ENCODE data around the gene TNIP3. TPM values are rescaled to one million over a fixed set of nuclear protein-coding genes. Genes with fewer than 3 reads are reported as not detected.

The TNIP3 gene
- total and polyA plus RNA-seq, 2 donors (not counting 1 experiment from before 2014, with no cell fraction given): not detected

DNA sequence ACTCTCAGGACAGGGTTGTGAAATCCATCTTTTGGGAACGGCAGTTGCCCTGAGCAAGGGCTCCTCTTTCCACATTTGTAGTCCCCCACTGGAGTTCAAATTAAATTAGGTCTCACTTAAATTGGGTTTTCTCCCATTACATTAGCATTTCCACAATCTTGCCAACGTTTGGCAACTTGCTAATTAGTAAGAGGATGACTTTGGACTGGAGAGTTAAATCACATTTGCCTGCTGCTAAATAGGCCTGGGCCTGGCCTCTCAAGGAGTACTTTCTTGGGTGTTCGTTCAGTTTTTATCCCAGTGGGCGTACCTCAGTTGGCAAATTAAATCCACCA is 33.8 kb downstream of the TNIP3 start:
- no peak overlapping the region for H3K4me3 Mint-ChIP-seq
- Histone ChIP-seq H2AFZ (ENCODE audit: insufficient read depth, low read depth, low read length, poor library complexity, severe bottlenecking) (no peak overlapping the region), H3K4me1 (ENCODE audit: control insufficient read depth in 2 of 2, insufficient read depth in 2 of 2, low read length in 2 of 2) (no peaks in the 10 kb centered on the region), H3K9me3 (ENCODE audit: control extremely low read depth in 1 of 3, control insufficient read depth in 2 of 3, insufficient read depth in 1 of 3, low read length in 2 of 3) (no peaks in the 10 kb centered on the region), H4K20me1 (ENCODE audit: control insufficient read depth, insufficient read depth, low read length, poor library complexity, severe bottlenecking) (no peaks in the 10 kb centered on the region), H3K79me2 (ENCODE audit: control insufficient read depth, insufficient read depth, low read length) (no peaks in the 10 kb centered on the region), H3K27me3 (replicated peaks in 1 of 4; ENCODE audit: control extremely low read depth in 1 of 4, control insufficient read depth in 3 of 4, insufficient read depth in 4 of 4, low read length in 3 of 4) (no peaks in the 10 kb centered on the region), H3K36me3 (replicated peaks in 1 of 2; ENCODE audit: control extremely low read depth in 1 of 2, control insufficient read depth in 1 of 2, extremely low read depth in 1 of 2, insufficient read depth in 2 of 2, low read length in 1 of 2) (no peaks in the 10 kb centered on the region), H3K9ac (ENCODE audit: low read length) (no peak overlapping the region), H3K4me3 (ENCODE audit: control extremely low read depth in 1 of 5, extremely low read depth in 1 of 5, insufficient read depth in 1 of 5, low read depth in 2 of 5, low read length in 4 of 5) (no peak overlapping the region), H3K27ac (ENCODE audit: low read length in 2 of 2) (no peak overlapping the region), H3K4me2 (replicated peaks; ENCODE audit: low read depth, low read length, poor library complexity, severe bottlenecking) (no peak overlapping the region)
- ChIA-PET CTCF (no interaction called here), POLR2A (no interaction called here)
- no CpG with 5 or more reads among the region's 4 CpGs for WGBS (ENCODE audit: insufficient coverage)
- intact Hi-C loops (cut with micrococcal nuclease): no loop called here
- DNase-seq (no peak), ATAC-seq (ENCODE audit: low read depth) (no peak)
- no peak for TF ChIP-seq EZH2 (IDR thresholded peaks at IDR 0.05; ENCODE audit: borderline replicate concordance, insufficient read depth, low read depth, low read length, poor library complexity, severe bottlenecking)
- TF ChIP-seq, protein P1, sequence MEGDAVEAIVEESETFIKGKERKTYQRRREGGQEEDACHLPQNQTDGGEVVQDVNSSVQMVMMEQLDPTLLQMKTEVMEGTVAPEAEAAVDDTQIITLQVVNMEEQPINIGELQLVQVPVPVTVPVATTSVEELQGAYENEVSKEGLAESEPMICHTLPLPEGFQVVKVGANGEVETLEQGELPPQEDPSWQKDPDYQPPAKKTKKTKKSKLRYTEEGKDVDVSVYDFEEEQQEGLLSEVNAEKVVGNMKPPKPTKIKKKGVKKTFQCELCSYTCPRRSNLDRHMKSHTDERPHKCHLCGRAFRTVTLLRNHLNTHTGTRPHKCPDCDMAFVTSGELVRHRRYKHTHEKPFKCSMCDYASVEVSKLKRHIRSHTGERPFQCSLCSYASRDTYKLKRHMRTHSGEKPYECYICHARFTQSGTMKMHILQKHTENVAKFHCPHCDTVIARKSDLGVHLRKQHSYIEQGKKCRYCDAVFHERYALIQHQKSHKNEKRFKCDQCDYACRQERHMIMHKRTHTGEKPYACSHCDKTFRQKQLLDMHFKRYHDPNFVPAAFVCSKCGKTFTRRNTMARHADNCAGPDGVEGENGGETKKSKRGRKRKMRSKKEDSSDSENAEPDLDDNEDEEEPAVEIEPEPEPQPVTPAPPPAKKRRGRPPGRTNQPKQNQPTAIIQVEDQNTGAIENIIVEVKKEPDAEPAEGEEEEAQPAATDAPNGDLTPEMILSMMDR (IDR thresholded peaks at IDR 0.05): no peak
- H3K27me3 Mint-ChIP-seq: no peaks in the 10 kb centered on the region
- no peaks in the 10 kb centered on the region for H3K9me3 Mint-ChIP-seq (ENCODE audit: insufficient read depth)
- H3K27ac Mint-ChIP-seq: no peak overlapping the region
- H3K4me1 Mint-ChIP-seq: no peaks in the 10 kb centered on the region

DNA sequence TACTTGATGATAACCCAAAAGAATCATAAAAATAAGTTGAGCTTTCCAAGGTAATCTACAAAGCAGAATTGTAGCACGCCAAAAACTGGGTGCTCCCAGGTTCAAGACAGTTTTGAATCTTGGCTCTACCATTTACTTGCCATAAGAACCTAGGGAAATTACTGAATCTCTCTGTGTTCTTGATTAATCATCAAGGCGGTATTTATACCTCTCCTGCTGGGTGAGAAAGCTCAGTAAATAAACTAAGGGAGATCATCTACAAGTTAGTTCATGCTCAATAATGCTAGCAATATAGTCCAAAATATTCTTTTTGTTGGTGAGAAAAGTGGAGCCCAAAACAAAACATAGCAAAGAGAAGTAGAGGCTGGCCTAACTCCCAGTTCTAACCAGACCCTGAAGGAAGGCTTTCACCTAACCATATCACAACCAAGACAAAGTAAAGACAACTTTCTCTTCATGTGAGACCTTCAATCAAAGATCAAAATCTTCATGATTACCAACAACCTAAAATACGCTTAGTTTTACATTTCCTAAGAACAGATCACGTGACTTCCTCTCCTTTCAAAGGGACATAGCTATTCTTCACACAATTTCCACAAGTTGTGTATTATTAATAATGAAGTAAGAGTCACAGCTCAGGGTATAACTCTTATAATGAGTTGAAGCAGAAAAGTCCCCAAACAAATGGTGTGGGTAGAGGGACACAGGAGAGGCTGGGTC is 34.4 kb downstream of the TNIP3 start:
- no peak overlapping the region for H3K4me3 ChIP-seq (ENCODE audit: control extremely low read depth in 1 of 5, extremely low read depth in 1 of 5, insufficient read depth in 1 of 5, low read depth in 2 of 5, low read length in 4 of 5)
- no peaks in the 10 kb centered on the region for H3K4me1 ChIP-seq (ENCODE audit: control insufficient read depth in 2 of 2, insufficient read depth in 2 of 2, low read length in 2 of 2)
- H3K27ac ChIP-seq (ENCODE audit: low read length in 2 of 2): no peak overlapping the region
- ChIA-PET CTCF (no interaction called here), POLR2A (no interaction called here)
- no peak for ATAC-seq (ENCODE audit: low read depth)
- DNase-seq: no peak
- no peaks in the 10 kb centered on the region for H3K9me3 ChIP-seq (ENCODE audit: control extremely low read depth in 1 of 3, control insufficient read depth in 2 of 3, insufficient read depth in 1 of 3, low read length in 2 of 3)
- no peaks in the 10 kb centered on the region for H3K79me2 ChIP-seq (ENCODE audit: control insufficient read depth, insufficient read depth, low read length)
- no CpG with 5 or more reads among the region's 4 CpGs for WGBS (ENCODE audit: insufficient coverage)
- no peaks in the 10 kb centered on the region for H4K20me1 ChIP-seq (ENCODE audit: control insufficient read depth, insufficient read depth, low read length, poor library complexity, severe bottlenecking)
- Mint-ChIP-seq H3K4me1 (no peaks in the 10 kb centered on the region), H3K27ac (no peak overlapping the region), H3K9me3 (ENCODE audit: insufficient read depth) (no peaks in the 10 kb centered on the region), H3K27me3 (no peaks in the 10 kb centered on the region), H3K4me3 (no peak overlapping the region)
- H3K9ac ChIP-seq (ENCODE audit: low read length): no peak overlapping the region
- H3K4me2 ChIP-seq (replicated peaks; ENCODE audit: low read depth, low read length, poor library complexity, severe bottlenecking): no peak overlapping the region
- intact Hi-C loops (cut with micrococcal nuclease): no loop called here
- H3K27me3 ChIP-seq (replicated peaks in 1 of 4; ENCODE audit: control extremely low read depth in 1 of 4, control insufficient read depth in 3 of 4, insufficient read depth in 4 of 4, low read length in 3 of 4): no peaks in the 10 kb centered on the region
- H3K36me3 ChIP-seq (replicated peaks in 1 of 2; ENCODE audit: control extremely low read depth in 1 of 2, control insufficient read depth in 1 of 2, extremely low read depth in 1 of 2, insufficient read depth in 2 of 2, low read length in 1 of 2): no peaks in the 10 kb centered on the region
- H2AFZ ChIP-seq (ENCODE audit: insufficient read depth, low read depth, low read length, poor library complexity, severe bottlenecking): no peak overlapping the region
- TF ChIP-seq EZH2 (IDR thresholded peaks at IDR 0.05; ENCODE audit: borderline replicate concordance, insufficient read depth, low read depth, low read length, poor library complexity, severe bottlenecking): no peak
- TF ChIP-seq, protein P1 (IDR thresholded peaks at IDR 0.05): no peak
